Breast epithelium (tissue), 3 donors: ENCODE results near the gene C10orf88.
"Not testable (repeated sequence)": the region's sequence is repeated elsewhere in the genome, so short reads cannot be mapped to it uniquely, and the experiment has no call there.

Experiments
- POLR2A ChIP-seq: fragments of 450-650 bp; IDR thresholded peaks from one replicate; pipeline ENCODE4 v1.6.1; 2016; ENCODE audit warnings: antibody characterized with exemption, mild to moderate bottlenecking, moderate library complexity
- POLR2AphosphoS5 ChIP-seq, 3 donors: sonication (generic); formaldehyde crosslinking; IDR thresholded peaks; one replicate each; pipeline ENCODE4 v1.6.1; 2017; ENCODE audit warnings: antibody characterized with exemption in 3 of 3
- TF ChIP-seq, protein P1 (sequence below), 3 donors: fragments of 450-650 bp; IDR thresholded peaks; one replicate each; pipeline ENCODE4 v1.5.1; 2016 to 2017; ENCODE audit warnings: antibody characterized with exemption in 3 of 3, mild to moderate bottlenecking in 3 of 3, moderate library complexity in 3 of 3

DNA sequence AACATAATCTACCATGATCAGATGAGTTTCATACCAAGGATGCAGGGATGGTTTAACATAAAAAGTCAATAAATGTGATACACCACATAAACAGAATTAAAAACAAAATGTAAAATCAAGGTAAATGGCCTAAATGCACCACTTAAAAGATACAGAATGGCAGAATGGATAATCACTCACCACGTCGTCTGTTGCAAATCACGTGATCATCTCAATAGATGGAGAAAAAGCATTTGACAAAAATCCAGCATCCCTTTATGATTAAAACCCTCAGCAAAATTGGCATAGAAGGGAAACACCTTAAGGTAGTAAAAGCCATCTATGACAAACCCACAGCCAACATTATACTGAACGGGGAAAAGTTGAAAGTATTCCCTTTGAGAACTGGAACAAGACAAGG is 50.2 kb downstream of the C10orf88 start:
- TF ChIP-seq, protein P1, sequence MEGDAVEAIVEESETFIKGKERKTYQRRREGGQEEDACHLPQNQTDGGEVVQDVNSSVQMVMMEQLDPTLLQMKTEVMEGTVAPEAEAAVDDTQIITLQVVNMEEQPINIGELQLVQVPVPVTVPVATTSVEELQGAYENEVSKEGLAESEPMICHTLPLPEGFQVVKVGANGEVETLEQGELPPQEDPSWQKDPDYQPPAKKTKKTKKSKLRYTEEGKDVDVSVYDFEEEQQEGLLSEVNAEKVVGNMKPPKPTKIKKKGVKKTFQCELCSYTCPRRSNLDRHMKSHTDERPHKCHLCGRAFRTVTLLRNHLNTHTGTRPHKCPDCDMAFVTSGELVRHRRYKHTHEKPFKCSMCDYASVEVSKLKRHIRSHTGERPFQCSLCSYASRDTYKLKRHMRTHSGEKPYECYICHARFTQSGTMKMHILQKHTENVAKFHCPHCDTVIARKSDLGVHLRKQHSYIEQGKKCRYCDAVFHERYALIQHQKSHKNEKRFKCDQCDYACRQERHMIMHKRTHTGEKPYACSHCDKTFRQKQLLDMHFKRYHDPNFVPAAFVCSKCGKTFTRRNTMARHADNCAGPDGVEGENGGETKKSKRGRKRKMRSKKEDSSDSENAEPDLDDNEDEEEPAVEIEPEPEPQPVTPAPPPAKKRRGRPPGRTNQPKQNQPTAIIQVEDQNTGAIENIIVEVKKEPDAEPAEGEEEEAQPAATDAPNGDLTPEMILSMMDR (IDR thresholded peaks at IDR 0.05): not testable (repeated sequence)
- TF ChIP-seq POLR2AphosphoS5 (IDR thresholded peaks at IDR 0.05); POLR2A: not testable (repeated sequence)
